ENCODE measurements around the gene CATSPER3.

The CATSPER3 gene

GRCh38 chr5:135039271-135040033 is 71.7 kb downstream of the CATSPER3 start:
- H3K4me3 ChIP-seq (ENCODE audit: low read length), result no peak overlapping the region
- no peaks in the 10 kb centered on the region for H3K36me3 ChIP-seq (replicated peaks; ENCODE audit: insufficient read depth, low read length)
- H3F3A ChIP-seq (ENCODE audit: insufficient read depth, low read length), result peaks cover 3% of the 10 kb centered on the region; the same call in 1 of the 2 replicates
- no peaks in the 10 kb centered on the region for H3K9me2 ChIP-seq (replicated peaks; ENCODE audit: insufficient read depth, low read length)
- no peaks in the 10 kb centered on the region for H4K20me1 ChIP-seq (ENCODE audit: insufficient read depth, low read length)
- no peak for DNase-seq
- no peaks in the 10 kb centered on the region for H3K4me1 ChIP-seq (ENCODE audit: low read length)
- no peak overlapping the region for H3K9ac ChIP-seq (ENCODE audit: low read length)
- H3K9me3 ChIP-seq (replicated peaks; ENCODE audit: insufficient read depth, low read length), result no peaks in the 10 kb centered on the region
- TF ChIP-seq CTCF (IDR thresholded peaks at IDR 0.05; ENCODE audit: low read length) (no peak), EZH2 (optimal IDR thresholded peaks at IDR 0.05; ENCODE audit: low read depth, low read length) (no peak), EZH2phosphoT487 (IDR thresholded peaks at IDR 0.05; ENCODE audit: low read length) (no peak)
- no peak overlapping the region for H3K4me2 ChIP-seq (ENCODE audit: low read depth, low read length)
- H3K79me2 ChIP-seq (ENCODE audit: low read length), result no peaks in the 10 kb centered on the region
- H3K27ac ChIP-seq (ENCODE audit: low read length), result no peak overlapping the region
- H2AFZ ChIP-seq (ENCODE audit: low read length), result no peak overlapping the region
- no peaks in the 10 kb centered on the region for H3K27me3 ChIP-seq (replicated peaks; ENCODE audit: insufficient read depth, low read length)

GRCh38 chr5:135040034-135040332 is 72.3 kb downstream of the CATSPER3 start:
- Histone ChIP-seq H3F3A (ENCODE audit: insufficient read depth, low read length) (no peaks in the 10 kb centered on the region), H3K4me1 (ENCODE audit: low read length) (peaks cover under 1% of the 10 kb centered on the region; the same call in 1 of the 2 replicates), H3K9me2 (replicated peaks; ENCODE audit: insufficient read depth, low read length) (no peaks in the 10 kb centered on the region), H3K9ac (ENCODE audit: low read length) (no peak overlapping the region), H3K79me2 (ENCODE audit: low read length) (no peaks in the 10 kb centered on the region), H3K4me2 (ENCODE audit: low read depth, low read length) (no peak overlapping the region), H3K27me3 (replicated peaks; ENCODE audit: insufficient read depth, low read length) (no peaks in the 10 kb centered on the region), H3K4me3 (ENCODE audit: low read length) (no peak overlapping the region), H4K20me1 (ENCODE audit: insufficient read depth, low read length) (no peaks in the 10 kb centered on the region), H3K9me3 (replicated peaks; ENCODE audit: insufficient read depth, low read length) (no peaks in the 10 kb centered on the region), H3K36me3 (replicated peaks; ENCODE audit: insufficient read depth, low read length) (no peaks in the 10 kb centered on the region), H3K27ac (ENCODE audit: low read length) (no peak overlapping the region), H2AFZ (ENCODE audit: low read length) (no peak overlapping the region)
- TF ChIP-seq EZH2phosphoT487 (IDR thresholded peaks at IDR 0.05; ENCODE audit: low read length) (no peak), EZH2 (optimal IDR thresholded peaks at IDR 0.05; ENCODE audit: low read depth, low read length) (no peak)
- no peak for DNase-seq

GRCh38 chr5:135040333-135041144 is 72.8 kb downstream of the CATSPER3 start:
- Histone ChIP-seq H3F3A (ENCODE audit: insufficient read depth, low read length) (no peaks in the 10 kb centered on the region), H3K4me1 (ENCODE audit: low read length) (peaks cover 6% of the 10 kb centered on the region), H3K9me2 (replicated peaks; ENCODE audit: insufficient read depth, low read length) (no peaks in the 10 kb centered on the region), H3K36me3 (replicated peaks; ENCODE audit: insufficient read depth, low read length) (no peaks in the 10 kb centered on the region), H3K9ac (ENCODE audit: low read length) (no peak overlapping the region), H3K9me3 (replicated peaks; ENCODE audit: insufficient read depth, low read length) (no peaks in the 10 kb centered on the region), H3K27ac (ENCODE audit: low read length) (no peak overlapping the region), H2AFZ (ENCODE audit: low read length) (no peak overlapping the region), H3K4me2 (ENCODE audit: low read depth, low read length) (no peak overlapping the region), H4K20me1 (ENCODE audit: insufficient read depth, low read length) (no peaks in the 10 kb centered on the region), H3K4me3 (ENCODE audit: low read length) (no peak overlapping the region), H3K79me2 (ENCODE audit: low read length) (no peaks in the 10 kb centered on the region), H3K27me3 (replicated peaks; ENCODE audit: insufficient read depth, low read length) (no peaks in the 10 kb centered on the region)
- no peak for DNase-seq
- no peak for TF ChIP-seq CTCF (IDR thresholded peaks at IDR 0.05; ENCODE audit: low read length)
- no peak for TF ChIP-seq EZH2phosphoT487 (IDR thresholded peaks at IDR 0.05; ENCODE audit: low read length)
- TF ChIP-seq EZH2 (optimal IDR thresholded peaks at IDR 0.05; ENCODE audit: low read depth, low read length), result no peak

All from MM.1S (cell line).